Dendritic cell treated with granulocyte-macrophage colony-stimulating factor and Interleukin-4, amounts not matched to agents 40 ng/mL and 50 ng/mL, for 4 days (primary cell): Measurements from ENCODE around the gene ABL1.
A peak's percentile ranks its signal among the peaks of the same experiment; 100 is the strongest.

Experiments used
- H3K27ac Mint-ChIP-seq: one replicate; pipeline ENCODE4 v1.8.0; 2022; ENCODE audit warnings: mild to moderate bottlenecking, mixed read lengths
- H3K27me3 Mint-ChIP-seq: one replicate; pipeline ENCODE4 v1.8.0; 2022; ENCODE audit warnings: mild to moderate bottlenecking, mixed read lengths
- H3K36me3 Mint-ChIP-seq: one replicate; pipeline ENCODE4 v1.8.0; 2022; ENCODE audit warnings: low read depth, mixed read lengths
- H3K4me1 Mint-ChIP-seq: one replicate; pipeline ENCODE4 v1.8.0; 2022; ENCODE audit warnings: low read depth, mixed read lengths
- H3K4me3 Mint-ChIP-seq: one replicate; pipeline ENCODE4 v1.8.0; 2022; ENCODE audit warnings: mild to moderate bottlenecking, moderate library complexity, mixed read lengths
- H3K9me3 Mint-ChIP-seq: one replicate; pipeline ENCODE4 v1.8.0; 2022; ENCODE audit warnings: mixed read lengths
- intact Hi-C: fragments of 100-400 bp; cut with micrococcal nuclease; formaldehyde crosslinking; loops from one replicate; pipeline ENCODE4 v1.15.0; 2022

The ABL1 gene

GRCh38 chr9:130810609-130811136 lies 24.4 kb upstream of the ABL1 start:
- Mint-ChIP-seq H3K9me3 (peaks cover 17% of the 10 kb centered on the region), H3K4me1 (peaks cover 2% of the 10 kb centered on the region), H3K36me3 (peaks cover 6% of the 10 kb centered on the region), H3K27ac (no peak overlapping the region), H3K27me3 (no peaks in the 10 kb centered on the region), H3K4me3 (no peak overlapping the region)
- intact Hi-C loops: loop anchor here (5.0 kb wide), 1 partner anchor 33 kb away; no protein-coding TSS in a partner anchor

DNA sequence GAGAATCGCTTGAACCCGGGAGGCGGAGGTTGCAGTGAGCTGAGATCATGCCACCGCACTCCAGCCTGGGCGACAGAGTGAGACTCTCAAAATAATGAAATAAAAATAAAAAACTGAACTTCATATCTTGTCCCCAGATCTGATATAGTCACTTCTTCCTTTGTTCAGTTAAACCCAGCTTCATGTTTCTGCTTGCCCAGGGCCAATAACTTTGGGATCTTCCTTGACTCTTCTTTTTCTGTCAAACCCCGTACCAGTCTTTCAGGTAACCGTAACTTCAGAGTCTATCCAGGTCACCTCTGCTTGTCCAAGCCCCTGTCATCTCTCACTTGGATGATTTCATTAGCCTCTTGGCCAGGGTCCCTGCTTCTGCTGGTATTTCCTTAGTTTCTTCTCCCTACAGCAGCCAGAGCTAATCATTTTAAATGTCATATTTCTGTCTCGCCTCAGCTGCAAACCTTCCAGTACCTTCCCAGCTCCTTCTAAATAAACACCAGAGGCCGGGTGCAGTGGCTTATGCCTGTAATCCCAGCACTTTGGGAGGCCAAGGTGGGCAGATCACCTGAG lies 19.7 kb upstream of the ABL1 start:
- Mint-ChIP-seq H3K27ac (no peak overlapping the region), H3K27me3 (no peaks in the 10 kb centered on the region), H3K36me3 (peaks cover 3% of the 10 kb centered on the region), H3K4me3 (no peak overlapping the region), H3K9me3 (peaks cover 17% of the 10 kb centered on the region), H3K4me1 (no peaks in the 10 kb centered on the region)
- intact Hi-C loops: no loop called here

- H3K36me3 Mint-ChIP-seq: no peaks in the 10 kb centered on the region
- H3K27me3 Mint-ChIP-seq: no peaks in the 10 kb centered on the region
- intact Hi-C loops: no loop called here
- H3K9me3 Mint-ChIP-seq: peaks cover 10% of the 10 kb centered on the region
- H3K4me1 Mint-ChIP-seq: no peaks in the 10 kb centered on the region
- no peak overlapping the region for H3K4me3 Mint-ChIP-seq
- no peak overlapping the region for H3K27ac Mint-ChIP-seq
These were observed 17.1 kb upstream of the ABL1 start for GRCh38 chr9:130817914-130818313.

GRCh38 chr9:130820135-130820738 lies 14.8 kb upstream of the ABL1 start:
- Mint-ChIP-seq H3K36me3 (no peaks in the 10 kb centered on the region), H3K27me3 (no peaks in the 10 kb centered on the region), H3K4me3 (no peak overlapping the region), H3K4me1 (peaks cover 18% of the 10 kb centered on the region), H3K9me3 (peaks cover 10% of the 10 kb centered on the region), H3K27ac (no peak overlapping the region)
- intact Hi-C loops: no loop called here

DNA sequence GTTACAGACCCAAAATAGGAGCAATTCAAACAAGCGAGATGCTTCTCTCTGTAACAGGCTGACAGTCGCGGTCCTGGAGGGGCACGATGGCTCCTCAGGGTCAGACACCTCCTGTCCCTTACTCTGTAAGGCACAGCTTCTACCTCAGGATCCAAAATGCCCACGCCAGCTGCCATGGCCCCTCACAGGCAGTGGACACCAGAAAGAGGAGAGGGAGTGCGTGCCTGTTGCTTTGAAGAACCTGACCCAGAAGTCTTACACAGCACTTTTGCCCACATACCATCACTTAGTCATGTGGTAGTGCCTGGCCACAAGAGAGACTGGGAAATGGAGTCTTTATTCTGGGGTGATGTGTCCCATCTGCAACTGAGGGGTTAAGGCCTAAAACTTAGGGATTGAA lies 11.6 kb upstream of the ABL1 start:
- Mint-ChIP-seq H3K27ac (no peak overlapping the region), H3K27me3 (no peaks in the 10 kb centered on the region), H3K4me3 (no peak overlapping the region), H3K36me3 (peaks cover 2% of the 10 kb centered on the region), H3K9me3 (peaks cover 3% of the 10 kb centered on the region), H3K4me1 (peaks cover 19% of the 10 kb centered on the region)
- intact Hi-C loops: no loop called here

DNA sequence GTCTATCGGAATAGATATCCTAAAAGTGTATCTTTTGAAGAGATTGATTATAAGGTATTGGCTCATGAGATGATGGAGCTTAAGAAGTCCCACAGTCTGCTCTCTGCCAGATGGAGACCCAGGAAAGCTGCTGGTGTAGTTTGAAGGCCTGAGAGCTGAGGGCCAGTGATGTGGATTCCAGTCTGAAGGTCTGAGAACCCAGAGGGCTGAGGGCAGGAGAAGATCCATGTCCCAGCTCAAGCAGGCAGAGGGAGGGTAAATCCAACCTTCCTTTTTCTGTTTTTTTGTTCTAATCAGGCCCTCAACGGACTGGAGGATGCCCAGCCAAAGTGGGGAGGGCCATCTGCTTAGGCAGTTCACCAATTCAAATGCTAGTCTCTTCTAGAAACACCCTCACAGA lies 11.0 kb upstream of the ABL1 start:
- Mint-ChIP-seq H3K27me3 (no peaks in the 10 kb centered on the region), H3K4me3 (no peak overlapping the region), H3K36me3 (peaks cover 6% of the 10 kb centered on the region), H3K4me1 (peaks cover 19% of the 10 kb centered on the region), H3K27ac (no peak overlapping the region), H3K9me3 (peaks cover 9% of the 10 kb centered on the region)
- intact Hi-C loops: no loop called here

GRCh38 chr9:130824643-130825350 lies 10.3 kb upstream of the ABL1 start:
- intact Hi-C loops: no loop called here
- peaks cover 9% of the 10 kb centered on the region for H3K9me3 Mint-ChIP-seq

DNA sequence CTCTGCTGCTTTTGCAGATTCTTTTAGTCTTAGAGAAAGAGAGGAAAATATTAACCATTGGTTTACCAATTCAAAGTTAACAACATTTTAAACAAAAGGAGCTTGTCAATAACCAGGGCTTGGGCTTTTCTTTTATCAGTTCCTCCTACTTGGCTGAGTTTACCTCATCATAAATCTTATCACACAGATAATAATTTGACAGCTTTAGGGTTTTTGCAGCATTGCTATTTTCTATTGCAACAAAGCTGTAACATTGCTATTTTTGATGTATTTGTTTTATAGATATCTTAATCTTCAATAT lies 9.8 kb upstream of the ABL1 start:
- Mint-ChIP-seq H3K27ac (peak overlapping the region; percentile 57), H3K9me3 (peaks cover 9% of the 10 kb centered on the region), H3K36me3 (peaks cover 6% of the 10 kb centered on the region), H3K4me3 (peak overlapping the region; percentile 24), H3K27me3 (no peaks in the 10 kb centered on the region), H3K4me1 (peaks cover 19% of the 10 kb centered on the region)
- intact Hi-C loops: no loop called here

More at GRCh38 chr9:130824643-130825350, 10.3 kb upstream of the ABL1 start:
- Mint-ChIP-seq H3K27me3 (no peaks in the 10 kb centered on the region), H3K27ac (peak overlapping the region; percentile 57), H3K4me3 (peak overlapping the region; percentile 24), H3K4me1 (peaks cover 19% of the 10 kb centered on the region), H3K36me3 (peaks cover 6% of the 10 kb centered on the region)

GRCh38 chr9:130825809-130826208 lies 9.2 kb upstream of the ABL1 start:
- intact Hi-C loops: no loop called here
- no peak overlapping the region for H3K4me3 Mint-ChIP-seq
- no peak overlapping the region for H3K27ac Mint-ChIP-seq
- peaks cover 6% of the 10 kb centered on the region for H3K36me3 Mint-ChIP-seq
- peaks cover 9% of the 10 kb centered on the region for H3K9me3 Mint-ChIP-seq
- H3K4me1 Mint-ChIP-seq: peaks cover 19% of the 10 kb centered on the region
- H3K27me3 Mint-ChIP-seq: no peaks in the 10 kb centered on the region

DNA sequence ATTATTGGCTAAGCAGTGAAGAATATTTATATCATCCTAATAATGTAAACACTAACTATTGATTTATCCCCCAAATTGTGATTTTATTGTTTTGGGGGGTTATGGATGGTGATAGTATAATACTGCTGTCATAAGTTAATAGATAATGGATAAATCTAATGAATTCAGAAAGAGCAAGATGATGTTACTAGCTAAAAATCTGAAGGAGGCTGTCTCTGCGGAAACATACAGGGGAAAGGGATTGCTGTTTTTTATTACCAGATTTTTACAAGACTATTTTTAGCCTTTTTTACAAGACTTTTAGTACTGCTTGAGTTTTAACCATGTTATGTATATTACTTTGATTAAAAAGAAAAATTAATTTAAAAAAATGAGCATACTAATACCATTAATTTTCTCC lies 5.3 kb upstream of the ABL1 start:
- H3K9me3 Mint-ChIP-seq: peaks cover 9% of the 10 kb centered on the region
- intact Hi-C loops: no loop called here
- no peak overlapping the region for H3K4me3 Mint-ChIP-seq
- H3K4me1 Mint-ChIP-seq: peaks cover 27% of the 10 kb centered on the region
- no peak overlapping the region for H3K27ac Mint-ChIP-seq
- H3K36me3 Mint-ChIP-seq: peaks cover 6% of the 10 kb centered on the region
- no peaks in the 10 kb centered on the region for H3K27me3 Mint-ChIP-seq

- H3K4me3 Mint-ChIP-seq: no peak overlapping the region
- H3K36me3 Mint-ChIP-seq: peaks cover 7% of the 10 kb centered on the region
These were observed 4.8 kb upstream of the ABL1 start for GRCh38 chr9:130830231-130830760.

DNA sequence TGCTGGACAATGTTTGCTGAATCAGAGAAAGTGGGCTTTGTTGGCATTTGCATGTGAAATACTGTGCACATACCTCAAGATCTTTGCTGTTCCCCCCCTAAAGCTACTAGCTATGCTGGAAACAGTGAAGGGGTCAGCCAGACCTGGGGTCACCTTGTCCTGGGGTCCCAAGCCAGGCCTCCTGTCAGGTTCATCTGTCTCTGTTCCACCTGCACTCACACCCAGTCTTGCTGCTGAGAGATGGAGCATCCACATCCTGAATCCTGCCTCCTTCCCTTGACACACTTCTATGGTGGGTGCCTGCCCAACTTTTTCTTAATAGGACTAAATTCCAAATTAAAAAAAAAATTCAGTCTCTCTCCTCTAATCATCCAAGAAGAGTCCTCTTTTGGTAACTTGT lies 4.0 kb upstream of the ABL1 start:
- Mint-ChIP-seq H3K9me3 (peaks cover 9% of the 10 kb centered on the region), H3K27me3 (peaks cover 2% of the 10 kb centered on the region), H3K27ac (no peak overlapping the region), H3K4me3 (no peak overlapping the region), H3K4me1 (peaks cover 31% of the 10 kb centered on the region), H3K36me3 (peaks cover 13% of the 10 kb centered on the region)
- intact Hi-C loops: no loop called here

More at GRCh38 chr9:130830231-130830760, 4.8 kb upstream of the ABL1 start:
- Mint-ChIP-seq H3K9me3 (peaks cover 9% of the 10 kb centered on the region), H3K4me1 (peaks cover 24% of the 10 kb centered on the region), H3K27me3 (no peaks in the 10 kb centered on the region), H3K27ac (no peak overlapping the region)
- intact Hi-C loops: no loop called here

DNA sequence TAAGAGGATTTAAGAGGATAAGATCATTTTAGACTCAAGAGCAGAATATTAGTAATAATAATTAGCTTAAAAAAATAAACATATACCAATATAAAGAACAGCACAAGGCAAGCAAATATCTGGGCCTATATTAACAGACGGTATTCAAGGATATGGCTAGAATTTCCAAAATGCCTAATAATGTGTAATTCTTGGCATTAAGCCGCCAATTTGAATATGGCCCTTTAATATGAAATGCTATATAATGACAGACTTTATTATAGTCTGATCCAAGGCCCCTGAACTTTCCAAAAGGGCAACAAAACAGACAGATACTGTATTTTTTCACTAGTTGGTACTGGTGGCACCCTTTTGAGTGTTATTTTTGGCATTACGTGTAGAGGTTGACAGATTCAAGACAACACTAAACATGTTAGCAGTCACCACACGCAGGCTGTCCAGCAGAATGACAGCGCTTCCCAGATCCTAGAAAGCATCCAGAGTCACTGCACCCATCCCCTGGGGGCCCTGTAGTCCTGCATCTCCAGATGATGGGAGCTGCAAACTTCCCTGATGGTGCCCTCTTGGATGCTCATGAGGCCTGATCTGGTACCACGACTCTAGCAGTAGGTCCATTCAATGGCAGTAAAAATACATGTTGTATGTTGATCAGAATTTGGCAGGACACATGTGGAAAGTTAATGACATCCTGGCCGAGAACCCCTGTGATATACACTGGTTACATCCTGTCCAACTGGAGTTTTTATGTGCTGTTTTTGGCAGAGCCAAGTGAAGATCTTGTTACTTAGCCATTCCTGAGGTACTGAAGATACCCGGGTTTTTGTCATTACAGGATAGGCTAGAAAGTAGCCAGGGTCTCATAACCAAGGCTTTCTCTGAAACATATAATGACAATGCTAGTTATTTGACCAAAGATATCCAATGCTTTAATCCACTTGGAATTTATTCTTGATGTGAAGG lies 1.7 kb upstream of the ABL1 start:
- Mint-ChIP-seq H3K27me3 (peaks cover 2% of the 10 kb centered on the region), H3K4me3 (no peak overlapping the region), H3K27ac (no peak overlapping the region), H3K9me3 (peaks cover 7% of the 10 kb centered on the region), H3K36me3 (peaks cover 12% of the 10 kb centered on the region), H3K4me1 (peaks cover 40% of the 10 kb centered on the region)
- intact Hi-C loops: no loop called here
